Measurements from ENCODE around the gene HNF1B. TPM values are rescaled to one million over a fixed set of nuclear protein-coding genes. Genes with fewer than 3 reads are reported as not detected.
"Not testable (repeated sequence)": the region's sequence is repeated elsewhere in the genome, so short reads cannot be mapped to it uniquely, and the experiment has no call there.

The HNF1B gene
- total RNA-seq, 4 donors from 2014 or later = not detected

DNA sequence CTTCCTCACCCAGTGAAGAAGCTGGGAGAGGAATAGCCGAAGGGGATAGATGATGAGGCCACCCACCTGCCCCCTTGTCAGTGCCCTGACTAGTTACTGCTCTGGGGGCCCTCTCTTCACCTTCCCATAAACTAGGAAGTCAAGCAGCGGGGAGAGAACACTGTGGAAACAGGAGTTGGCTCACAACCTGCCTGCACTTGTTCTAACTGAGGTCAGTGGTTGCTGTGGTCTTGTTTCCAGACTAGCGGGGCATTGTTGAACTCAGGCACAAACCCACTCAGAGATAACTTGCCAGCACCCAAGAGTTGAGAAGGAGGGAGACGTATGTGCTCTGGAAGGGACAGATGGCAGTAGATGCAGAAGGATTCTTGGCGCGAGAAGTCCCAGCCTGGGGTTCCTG is 53.1 kb downstream of the HNF1B start:
- no peak for DNase-seq (ENCODE audit: low spot score in 2 of 2)
- WGBS, 2 donors = 60 to 66% methylated on average over 6 of the region's 6 CpGs
- no peak overlapping the region for H3K4me3 ChIP-seq (ENCODE audit: low read depth, poor library complexity, severe bottlenecking)
- intact Hi-C loops (cut with DNase I; ENCODE audit: low total_unique reads) = no loop called here
- no peak for TF ChIP-seq POLR2A (IDR thresholded peaks at IDR 0.05)
- TF ChIP-seq, protein P1, sequence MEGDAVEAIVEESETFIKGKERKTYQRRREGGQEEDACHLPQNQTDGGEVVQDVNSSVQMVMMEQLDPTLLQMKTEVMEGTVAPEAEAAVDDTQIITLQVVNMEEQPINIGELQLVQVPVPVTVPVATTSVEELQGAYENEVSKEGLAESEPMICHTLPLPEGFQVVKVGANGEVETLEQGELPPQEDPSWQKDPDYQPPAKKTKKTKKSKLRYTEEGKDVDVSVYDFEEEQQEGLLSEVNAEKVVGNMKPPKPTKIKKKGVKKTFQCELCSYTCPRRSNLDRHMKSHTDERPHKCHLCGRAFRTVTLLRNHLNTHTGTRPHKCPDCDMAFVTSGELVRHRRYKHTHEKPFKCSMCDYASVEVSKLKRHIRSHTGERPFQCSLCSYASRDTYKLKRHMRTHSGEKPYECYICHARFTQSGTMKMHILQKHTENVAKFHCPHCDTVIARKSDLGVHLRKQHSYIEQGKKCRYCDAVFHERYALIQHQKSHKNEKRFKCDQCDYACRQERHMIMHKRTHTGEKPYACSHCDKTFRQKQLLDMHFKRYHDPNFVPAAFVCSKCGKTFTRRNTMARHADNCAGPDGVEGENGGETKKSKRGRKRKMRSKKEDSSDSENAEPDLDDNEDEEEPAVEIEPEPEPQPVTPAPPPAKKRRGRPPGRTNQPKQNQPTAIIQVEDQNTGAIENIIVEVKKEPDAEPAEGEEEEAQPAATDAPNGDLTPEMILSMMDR (IDR thresholded peaks at IDR 0.05) = no peak

DNA sequence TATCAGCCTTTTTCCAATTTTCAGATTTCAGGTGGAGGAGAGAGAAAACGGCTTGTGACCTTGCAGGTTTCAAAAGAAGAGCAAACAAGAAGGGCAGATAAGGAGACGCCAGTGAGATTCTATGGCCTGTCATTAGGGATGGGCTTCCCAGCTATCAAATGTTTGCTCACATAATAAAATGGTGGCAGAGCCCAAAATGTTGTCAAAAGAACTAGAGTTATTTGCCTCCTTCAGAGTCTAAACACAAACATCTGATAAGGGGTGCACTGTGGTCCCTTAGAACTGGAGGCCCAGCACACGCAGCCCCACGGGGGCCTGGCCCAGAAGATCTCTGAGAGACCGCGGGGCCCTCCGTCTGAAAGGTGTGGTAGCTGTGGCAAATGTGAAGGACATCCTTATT is 55.5 kb downstream of the HNF1B start:
- DNase-seq (ENCODE audit: low spot score in 2 of 2) = no peak
- WGBS, 2 donors = 85 to 88% methylated on average over 7 of the region's 7 CpGs
- TF ChIP-seq POLR2A (IDR thresholded peaks at IDR 0.05) = no peak
- TF ChIP-seq, protein P1 (IDR thresholded peaks at IDR 0.05) = no peak
- intact Hi-C loops (cut with DNase I; ENCODE audit: low total_unique reads) = no loop called here
- no peak overlapping the region for H3K4me3 ChIP-seq (ENCODE audit: low read depth, poor library complexity, severe bottlenecking)

DNA sequence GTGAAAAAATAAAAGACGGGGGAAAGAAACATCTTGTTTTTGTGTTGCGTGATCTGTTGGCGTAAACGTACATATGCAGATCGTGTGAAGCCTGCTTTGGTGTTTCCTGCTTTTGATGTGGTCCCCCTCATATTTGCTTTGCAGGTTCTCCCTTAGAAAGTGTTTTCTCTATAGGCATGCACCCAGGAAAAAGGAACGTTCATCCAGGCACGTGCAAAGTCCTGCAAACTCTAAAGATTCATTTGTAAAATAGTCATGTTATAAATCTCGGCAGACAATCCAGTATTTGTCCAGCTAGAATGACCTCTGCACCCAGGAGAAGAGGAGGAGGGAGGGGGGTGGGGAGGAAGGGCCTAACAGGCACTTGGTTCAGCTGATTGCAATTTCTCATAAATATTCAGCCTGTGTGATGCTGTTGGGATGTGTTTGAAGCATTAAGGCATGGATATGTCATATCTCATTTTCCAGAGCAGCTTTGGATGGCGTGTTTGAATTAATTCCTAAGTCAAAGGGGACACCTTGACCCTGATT is 61.3 kb downstream of the HNF1B start:
- no peak for DNase-seq (ENCODE audit: low spot score in 2 of 2)
- TF ChIP-seq, protein P1 (IDR thresholded peaks at IDR 0.05) = no peak
- TF ChIP-seq POLR2A (IDR thresholded peaks at IDR 0.05) = no peak
- no peak overlapping the region for H3K4me3 ChIP-seq (ENCODE audit: low read depth, poor library complexity, severe bottlenecking)
- WGBS, 2 donors = 65 to 70% methylated on average over 9 of the region's 9 CpGs
- intact Hi-C loops (cut with DNase I; ENCODE audit: low total_unique reads) = no loop called here

DNA sequence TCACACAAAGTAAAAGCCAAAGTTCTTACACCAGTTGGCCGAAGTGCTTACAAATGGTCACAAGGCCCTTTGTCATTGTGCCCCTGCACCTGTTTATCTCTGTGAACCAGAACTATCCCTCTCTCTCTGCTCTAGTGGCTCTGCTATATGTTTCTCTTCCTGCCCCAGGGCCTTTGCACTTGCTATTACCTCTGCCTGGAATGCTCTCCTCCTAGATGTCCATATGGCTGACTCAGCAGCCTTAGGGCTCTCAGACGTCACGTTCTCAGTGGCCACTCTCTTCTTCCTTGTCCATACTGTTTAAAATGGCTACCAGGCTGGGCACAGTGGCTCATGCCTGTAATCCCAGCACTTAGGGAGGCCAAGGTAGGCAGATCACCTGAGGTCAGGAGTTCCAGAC is 62.9 kb downstream of the HNF1B start:
- intact Hi-C loops (cut with DNase I; ENCODE audit: low total_unique reads) = no loop called here
- WGBS, 2 donors = 86 to 89% methylated on average over 3 of the region's 3 CpGs
- H3K4me3 ChIP-seq (ENCODE audit: low read depth, poor library complexity, severe bottlenecking) = no peak overlapping the region
- TF ChIP-seq, protein P1 (IDR thresholded peaks at IDR 0.05) = no peak
- no peak for TF ChIP-seq POLR2A (IDR thresholded peaks at IDR 0.05)
- DNase-seq (ENCODE audit: low spot score in 2 of 2) = no peak

DNA sequence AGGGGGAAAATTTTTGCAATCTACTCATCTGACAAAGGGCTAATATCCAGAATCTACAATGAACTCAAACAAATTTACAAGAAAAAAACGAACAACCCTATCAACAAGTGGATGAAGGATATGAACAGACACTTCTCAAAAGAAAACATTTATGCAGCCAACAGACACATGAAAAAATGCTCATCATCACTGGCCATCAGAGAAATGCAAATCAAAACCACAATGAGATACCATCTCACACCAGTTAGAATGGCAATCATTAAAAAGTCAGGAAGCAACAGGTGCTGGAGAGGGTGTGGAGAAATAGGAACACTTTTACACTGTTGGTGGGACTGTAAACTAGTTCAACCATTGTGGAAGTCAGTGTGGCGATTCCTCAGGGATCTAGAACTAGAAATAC is 64.9 kb downstream of the HNF1B start:
- WGBS, 2 donors = 84 to 89% methylated on average over 2 of the region's 2 CpGs
- DNase-seq (ENCODE audit: low spot score in 2 of 2); intact Hi-C loops (cut with DNase I; ENCODE audit: low total_unique reads); H3K4me3 ChIP-seq (ENCODE audit: low read depth, poor library complexity, severe bottlenecking): not testable (repeated sequence)

DNA sequence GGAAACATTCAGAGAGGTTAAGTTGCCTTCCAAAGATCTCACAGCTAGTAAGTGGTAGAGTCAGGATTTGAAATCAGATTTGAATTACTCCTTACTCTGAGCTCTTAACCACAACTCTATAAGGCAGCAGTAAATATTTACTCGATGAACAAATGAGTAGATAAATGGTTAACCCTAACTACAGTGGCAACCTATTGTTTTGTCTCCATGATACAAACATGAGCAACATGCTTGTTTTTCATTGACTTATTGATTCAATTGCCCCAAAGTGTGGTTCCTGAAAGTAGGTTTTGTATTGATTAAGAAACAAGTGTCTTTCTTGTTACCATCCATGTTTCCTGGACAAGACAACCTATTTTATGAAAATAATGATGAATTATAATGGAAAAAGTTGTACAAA is 66.8 kb downstream of the HNF1B start:
- DNase-seq (ENCODE audit: low spot score in 2 of 2) = no peak
- TF ChIP-seq, protein P1 (IDR thresholded peaks at IDR 0.05) = no peak
- TF ChIP-seq POLR2A (IDR thresholded peaks at IDR 0.05) = no peak
- no peak overlapping the region for H3K4me3 ChIP-seq (ENCODE audit: low read depth, poor library complexity, severe bottlenecking)
- intact Hi-C loops (cut with DNase I; ENCODE audit: low total_unique reads) = no loop called here
- WGBS, 2 donors = 93 to 98% methylated on average over 1 of the region's 1 CpG

Data from lower leg skin (tissue), 4 donors.